OCI-LY1 (cell line): ENCODE measurements around the gene RNASEH2C.

Experiments used
- CTCF ChIP-seq: fragments of 200-600 bp; sonication (generic), shearing (Covaris generic); IDR thresholded peaks from 2 replicates; pipeline ENCODE4 v1.5.1; 2017; ENCODE audit warnings: mild to moderate bottlenecking, antibody characterized with exemption, low read length, moderate library complexity, mixed read lengths
- EZH2 ChIP-seq: fragments of 200-600 bp; sonication (generic), shearing (Covaris generic); IDR thresholded peaks from 2 replicates; pipeline ENCODE4 v1.8.0; 2017; ENCODE audit warnings: borderline replicate concordance, mixed run types, mild to moderate bottlenecking, antibody characterized with exemption, low read length, moderate library complexity, mixed read lengths

GRCh38 chr11:65716774-65717405 is 3.7 kb downstream of the RNASEH2C start:
- TF ChIP-seq CTCF, result no peak
- no peak for TF ChIP-seq EZH2
